Measurements from ENCODE around the gene APOBR. TPM values are rescaled to one million over a fixed set of nuclear protein-coding genes. Genes with fewer than 3 reads are reported as not detected.
A peak's percentile ranks its signal among the peaks of the same experiment; 100 is the strongest.

The APOBR gene
- total and polyA plus RNA-seq, 2 donors (not counting 3 experiments of a cell fraction or from before 2014, with no cell fraction given), result not detected

GRCh38 chr16:28491970-28492474 is 2.4 kb upstream of the APOBR start, which contains the start of gene CLN3:
Gene CLN3 (minus strand): TSS chr16:28492074. CDS start chr16:28491759, 315 bp downstream.
- no peaks in the 10 kb centered on the region for H4K20me1 ChIP-seq (replicated peaks; ENCODE audit: control insufficient read depth, extremely low read depth, insufficient read depth, low read length)
- H3K4me2 ChIP-seq (ENCODE audit: insufficient read depth, low read length), result peak within 1 kb of the TSS; percentile 84
- H3K9ac ChIP-seq (replicated peaks; ENCODE audit: extremely low read depth, insufficient read depth, low read length), result peak within 1 kb of the TSS; percentile 88
- H3K27me3 ChIP-seq (ENCODE audit: control insufficient read depth in 2 of 2, insufficient read depth in 2 of 2, low read length in 2 of 2), result no peaks in the 10 kb centered on the region
- H3K27ac ChIP-seq (ENCODE audit: insufficient read depth, low read depth, low read length), result peak within 1 kb of the TSS; percentile 90
- dilution Hi-C loops (cut with MboI; ENCODE audit: extremely low pct_ligation_motif_present, low sequenced_read_pairs), result no loop called here
- peaks cover 0 to 9% of the 10 kb centered on the region in 2 experiments for H3K36me3 ChIP-seq (ENCODE audit: control insufficient read depth in 2 of 2, extremely low read depth in 1 of 2, insufficient read depth in 2 of 2, low read length in 2 of 2)
- DNase-seq (ENCODE audit: low read depth, low spot score) (peak; percentile 94), FAIRE-seq (peak; percentile 97)
- no peaks in the 10 kb centered on the region for H3K9me3 ChIP-seq (replicated peaks; ENCODE audit: control insufficient read depth, insufficient read depth, low read length)
- ChIA-PET CTCF (interaction anchor here (0.7 to 1.1 kb wide), 3 partner anchors 12 to 96 kb away, joined by 3 to 4 read pairs (median 4); no protein-coding TSS in a partner anchor), POLR2A (interaction anchor here (0.6 to 0.7 kb wide), 4 partner anchors 18 to 447 kb away, joined by 3 to 6 read pairs (median 4); no protein-coding TSS in a partner anchor)
- peaks cover 3% of the 10 kb centered on the region for H3K79me2 ChIP-seq (ENCODE audit: control insufficient read depth, insufficient read depth, low read length)
- H3K4me3 ChIP-seq (replicated peaks in 1 of 3; ENCODE audit: insufficient read depth in 1 of 3, low read depth in 1 of 3, low read length in 3 of 3), result peak within 1 kb of the TSS; percentile 73 to 94 (median 81)
- no peaks in the 10 kb centered on the region for H3K9me1 ChIP-seq (replicated peaks; ENCODE audit: control insufficient read depth, extremely low read depth, insufficient read depth, low read length)
- peaks cover 2% of the 10 kb centered on the region for H3K4me1 ChIP-seq (ENCODE audit: control insufficient read depth, extremely low read depth, insufficient read depth, low read length)
- BruUV-seq (replicated peaks), result TSS peak; percentile 80
- TF ChIP-seq MYC (IDR thresholded peaks at IDR 0.05; ENCODE audit: low read depth, low read length) (peak; percentile 50), MAX (IDR thresholded peaks at IDR 0.05; ENCODE audit: insufficient read depth, insufficient read length) (peak; percentile 99), CTCF (IDR thresholded peaks at IDR 0.05; ENCODE audit: extremely low read depth in 1 of 2, insufficient read depth in 1 of 2, low read depth in 1 of 2, low read length in 2 of 2) (no peak)
- intact Hi-C loops (cut with micrococcal nuclease), result loop anchor here (1.0 kb wide), 1 partner anchor 61 kb away; the partner anchor contains the start of gene SGF29
- H2AFZ ChIP-seq (ENCODE audit: low read depth, low read length), result peak within 1 kb of the TSS; percentile 95

- H4K20me1 ChIP-seq (replicated peaks; ENCODE audit: control insufficient read depth, extremely low read depth, insufficient read depth, low read length), result no peaks in the 10 kb centered on the region
- CTCF ChIA-PET, result interaction anchor here (0.7 to 1.1 kb wide), 2 partner anchors 11 to 95 kb away, joined by 3 to 4 read pairs; no protein-coding TSS in a partner anchor
- peaks cover 2% of the 10 kb centered on the region for H3K4me1 ChIP-seq (ENCODE audit: control insufficient read depth, extremely low read depth, insufficient read depth, low read length)
- peaks cover 3% of the 10 kb centered on the region for H3K79me2 ChIP-seq (ENCODE audit: control insufficient read depth, insufficient read depth, low read length)
- POLR2A ChIA-PET, result interaction anchor here (0.7 kb wide), 1 partner anchor 18 kb away, joined by 6 read pairs; no protein-coding TSS in a partner anchor
- no TSS peak for BruUV-seq (replicated peaks)
- no peak for TF ChIP-seq MAX (IDR thresholded peaks at IDR 0.05; ENCODE audit: insufficient read depth, insufficient read length)
- no peak for TF ChIP-seq POLR2AphosphoS5 (IDR thresholded peaks at IDR 0.05; ENCODE audit: insufficient read depth, low read depth, low read length)
- TF ChIP-seq GATA2 (IDR thresholded peaks at IDR 0.05; ENCODE audit: insufficient read depth, insufficient read length, low read depth, low read length), result no peak
- no peak for TF ChIP-seq POLR2A (IDR thresholded peaks at IDR 0.05; ENCODE audit: low read depth, low read length)
- no peak for TF ChIP-seq EZH2 (IDR thresholded peaks at IDR 0.05; ENCODE audit: borderline replicate concordance, low read depth, low read length, severe bottlenecking)
- TF ChIP-seq CTCF (IDR thresholded peaks at IDR 0.05; ENCODE audit: extremely low read depth in 1 of 2, insufficient read depth in 1 of 2, low read depth in 1 of 2, low read length in 2 of 2), result no peak
- TF ChIP-seq FOS (IDR thresholded peaks at IDR 0.05; ENCODE audit: borderline replicate concordance, insufficient read depth, low read length), result no peak
- TF ChIP-seq JUN (IDR thresholded peaks at IDR 0.05; ENCODE audit: borderline replicate concordance, insufficient read depth, insufficient read length, low read depth), result no peak
- no peak for TF ChIP-seq MYC (IDR thresholded peaks at IDR 0.05; ENCODE audit: low read depth, low read length)
- no peaks in the 10 kb centered on the region for H3K9me1 ChIP-seq (replicated peaks; ENCODE audit: control insufficient read depth, extremely low read depth, insufficient read depth, low read length)
- peak overlapping the region; percentile 88 for H3K9ac ChIP-seq (replicated peaks; ENCODE audit: extremely low read depth, insufficient read depth, low read length)
- no peaks in the 10 kb centered on the region for H3K9me3 ChIP-seq (replicated peaks; ENCODE audit: control insufficient read depth, insufficient read depth, low read length)
- H3K4me2 ChIP-seq (ENCODE audit: insufficient read depth, low read length), result peak overlapping the region; percentile 16
- H3K27ac ChIP-seq (ENCODE audit: insufficient read depth, low read depth, low read length), result no peak overlapping the region
- no peak for DNase-seq (ENCODE audit: low read depth, low spot score)
- H2AFZ ChIP-seq (ENCODE audit: low read depth, low read length), result peak overlapping the region; percentile 95
- dilution Hi-C loops (cut with MboI; ENCODE audit: extremely low pct_ligation_motif_present, low sequenced_read_pairs) (no loop called here), intact Hi-C loops (cut with micrococcal nuclease) (loop anchor here (1.0 kb wide), 1 partner anchor 61 kb away; the partner anchor contains the start of gene SGF29)
- H3K27me3 ChIP-seq (ENCODE audit: control insufficient read depth in 2 of 2, insufficient read depth in 2 of 2, low read length in 2 of 2), result no peaks in the 10 kb centered on the region
- no peak for FAIRE-seq
- H3K36me3 ChIP-seq (ENCODE audit: control insufficient read depth in 2 of 2, extremely low read depth in 1 of 2, insufficient read depth in 2 of 2, low read length in 2 of 2), result peaks cover 0 to 6% of the 10 kb centered on the region in 2 experiments
- peak overlapping the region in 1 of 3 experiments; percentile 73 for H3K4me3 ChIP-seq (replicated peaks in 1 of 3; ENCODE audit: insufficient read depth in 1 of 3, low read depth in 1 of 3, low read length in 3 of 3)
Measured at GRCh38 chr16:28492511-28492910, 1.9 kb upstream of the APOBR start.

All from endothelial cell of umbilical vein (primary cell).